Hepatocyte (in vitro differentiated cells): ENCODE results near the gene DNER. TPM values are rescaled to one million over a fixed set of nuclear protein-coding genes. Genes with fewer than 3 reads are reported as not detected.
"Not testable (repeated sequence)": the region's sequence is repeated elsewhere in the genome, so short reads cannot be mapped to it uniquely, and the experiment has no call there.

Source experiments
- DNase-seq: peaks from one replicate; pipeline ENCODE4 v3.0.0-alpha.2; 2016; ENCODE audit warnings: low spot score
- H2AFZ ChIP-seq: fragments of 200-600 bp; sonication (generic); 2 replicates; pipeline ENCODE4 v1.6.0; 2016; ENCODE audit warnings: antibody characterized with exemption, mild to moderate bottlenecking
- H3K27ac ChIP-seq: fragments of 200-600 bp; sonication (generic); 2 replicates; pipeline ENCODE4 v1.5.1; 2016; ENCODE audit warnings: mild to moderate bottlenecking
- H3K27me3 ChIP-seq: fragments of 200-600 bp; sonication (generic); 2 replicates; pipeline ENCODE4 v1.6.1; 2016
- H3K36me3 ChIP-seq: fragments of 200-600 bp; sonication (generic); replicated peaks from 2 replicates; pipeline ENCODE4 v1.5.1; 2016; ENCODE audit warnings: low read depth; ENCODE audit not compliant: insufficient read depth
- H3K4me1 ChIP-seq: fragments of 200-600 bp; sonication (generic); 2 replicates; pipeline ENCODE4 v1.5.1; 2016; ENCODE audit warnings: mild to moderate bottlenecking, moderate library complexity; ENCODE audit not compliant: insufficient read depth
- H3K4me2 ChIP-seq: fragments of 200-600 bp; sonication (generic); 2 replicates; pipeline ENCODE4 v1.6.0; 2016
- H3K4me3 ChIP-seq: fragments of 200-600 bp; sonication (generic); 2 replicates; pipeline ENCODE4 v1.5.1; 2016; ENCODE audit warnings: mild to moderate bottlenecking
- H3K79me2 ChIP-seq: fragments of 200-600 bp; sonication (generic); 2 replicates; pipeline ENCODE4 v1.6.0; 2017; ENCODE audit warnings: mild to moderate bottlenecking
- H3K9me2 ChIP-seq: fragments of 200-600 bp; sonication (generic); replicated peaks from 2 replicates; pipeline ENCODE4 v1.6.0; 2017; ENCODE audit warnings: mild to moderate bottlenecking; ENCODE audit not compliant: insufficient read depth
- H3K9me3 ChIP-seq: fragments of 200-600 bp; sonication (generic); 2 replicates; pipeline ENCODE4 v1.5.1; 2016; ENCODE audit warnings: low read depth, mild to moderate bottlenecking
- H4K20me1 ChIP-seq: fragments of 200-600 bp; sonication (generic); 2 replicates; pipeline ENCODE4 v1.6.0; 2016; ENCODE audit warnings: mild to moderate bottlenecking; ENCODE audit not compliant: insufficient read depth, poor library complexity, severe bottlenecking
- EZH2 ChIP-seq: fragments of 200-600 bp; sonication (generic); IDR thresholded peaks from 2 replicates; pipeline ENCODE4 v1.6.1; 2016; ENCODE audit warnings: antibody characterized with exemption, mild to moderate bottlenecking, borderline replicate concordance
- EZH2phosphoT487 ChIP-seq: fragments of 200-600 bp; sonication (generic); IDR thresholded peaks from one replicate; pipeline ENCODE4 v1.6.1; 2018; ENCODE audit warnings: antibody characterized with exemption, mild to moderate bottlenecking, low read depth, moderate library complexity; ENCODE audit not compliant: unreplicated experiment, severe bottlenecking
- WGBS: methylation state at CpG from one replicate; pipeline ENCODE4 v1.1.6; 2016; ENCODE audit warnings: low lambda C conversion rate; ENCODE audit errors: missing lambda C conversion rate; 5-methylcytosine and 5-hydroxymethylcytosine counted together
- polyA plus RNA-seq: library from polyadenylated mRNA; unstranded; fragments of >200 nt; fragmentation: Nextera tagmentation; extraction: Ambion mirVana; gene quantifications from 2 replicates; pipeline ENCODE4 v1.2.1, GENCODE V29; 2016
- total RNA-seq: library from RNA; depleted of rRNA; stranded (reverse); fragments of >200 nt; gene quantifications from 2 replicates; pipeline ENCODE4 v1.2.3, GENCODE V29; 2014
- TF ChIP-seq, protein P1 (sequence below): fragments of 200-600 bp; sonication (generic); IDR thresholded peaks from 2 replicates; pipeline ENCODE4 v1.5.1; 2016; ENCODE audit warnings: antibody characterized with exemption, mild to moderate bottlenecking; ENCODE audit not compliant: poor library complexity

The DNER gene
- total and polyA plus RNA-seq, 2 experiments from 2014 or later = 0.37 TPM; not detected in 1

DNA sequence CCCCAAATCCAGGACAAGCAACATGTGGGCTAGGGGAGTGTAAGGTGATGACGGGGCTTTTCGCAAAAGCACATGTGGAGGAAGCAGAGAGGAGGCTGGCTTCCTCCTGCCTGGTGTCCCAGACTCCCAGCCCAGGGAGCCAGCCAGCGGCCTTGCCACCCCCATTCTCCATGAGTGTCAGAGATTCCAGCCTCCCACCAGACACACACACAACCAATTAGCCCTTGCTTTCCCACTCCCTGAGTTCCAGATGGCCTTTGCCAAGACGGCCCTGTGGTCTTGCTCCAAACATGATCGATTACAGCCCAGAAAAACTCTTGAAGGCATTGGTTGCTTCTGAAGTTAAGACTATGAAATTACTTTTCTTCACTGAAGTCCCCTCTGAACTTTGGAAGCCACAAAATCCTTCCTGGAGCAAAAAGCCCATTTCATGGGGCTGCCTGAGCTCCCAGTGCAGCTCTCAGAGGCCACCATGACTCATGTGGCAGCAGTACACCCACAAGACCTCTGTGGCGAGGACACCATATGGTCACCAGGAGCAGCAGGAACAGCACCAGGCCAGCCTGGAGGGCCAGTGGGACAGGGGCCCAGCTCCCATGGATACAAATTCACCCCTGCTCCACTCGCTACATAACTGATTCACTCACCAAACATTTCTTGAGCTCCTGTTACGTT is 374.1 kb downstream of the DNER start:
- Histone ChIP-seq H3K27ac (no peak overlapping the region), H3K4me3 (no peak overlapping the region), H3K79me2 (no peaks in the 10 kb centered on the region), H3K9me2 (no peaks in the 10 kb centered on the region), H2AFZ (no peak overlapping the region), H3K4me2 (no peak overlapping the region), H3K27me3 (no peaks in the 10 kb centered on the region), H3K9me3 (no peaks in the 10 kb centered on the region), H3K36me3 (no peaks in the 10 kb centered on the region), H3K4me1 (peaks cover 5% of the 10 kb centered on the region), H4K20me1 (no peaks in the 10 kb centered on the region)
- TF ChIP-seq EZH2 (no peak), EZH2phosphoT487 (no peak)
- TF ChIP-seq, protein P1, sequence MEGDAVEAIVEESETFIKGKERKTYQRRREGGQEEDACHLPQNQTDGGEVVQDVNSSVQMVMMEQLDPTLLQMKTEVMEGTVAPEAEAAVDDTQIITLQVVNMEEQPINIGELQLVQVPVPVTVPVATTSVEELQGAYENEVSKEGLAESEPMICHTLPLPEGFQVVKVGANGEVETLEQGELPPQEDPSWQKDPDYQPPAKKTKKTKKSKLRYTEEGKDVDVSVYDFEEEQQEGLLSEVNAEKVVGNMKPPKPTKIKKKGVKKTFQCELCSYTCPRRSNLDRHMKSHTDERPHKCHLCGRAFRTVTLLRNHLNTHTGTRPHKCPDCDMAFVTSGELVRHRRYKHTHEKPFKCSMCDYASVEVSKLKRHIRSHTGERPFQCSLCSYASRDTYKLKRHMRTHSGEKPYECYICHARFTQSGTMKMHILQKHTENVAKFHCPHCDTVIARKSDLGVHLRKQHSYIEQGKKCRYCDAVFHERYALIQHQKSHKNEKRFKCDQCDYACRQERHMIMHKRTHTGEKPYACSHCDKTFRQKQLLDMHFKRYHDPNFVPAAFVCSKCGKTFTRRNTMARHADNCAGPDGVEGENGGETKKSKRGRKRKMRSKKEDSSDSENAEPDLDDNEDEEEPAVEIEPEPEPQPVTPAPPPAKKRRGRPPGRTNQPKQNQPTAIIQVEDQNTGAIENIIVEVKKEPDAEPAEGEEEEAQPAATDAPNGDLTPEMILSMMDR = no peak
- WGBS = 87% methylated on average over 8 of the region's 8 CpGs
- DNase-seq = no peak

DNA sequence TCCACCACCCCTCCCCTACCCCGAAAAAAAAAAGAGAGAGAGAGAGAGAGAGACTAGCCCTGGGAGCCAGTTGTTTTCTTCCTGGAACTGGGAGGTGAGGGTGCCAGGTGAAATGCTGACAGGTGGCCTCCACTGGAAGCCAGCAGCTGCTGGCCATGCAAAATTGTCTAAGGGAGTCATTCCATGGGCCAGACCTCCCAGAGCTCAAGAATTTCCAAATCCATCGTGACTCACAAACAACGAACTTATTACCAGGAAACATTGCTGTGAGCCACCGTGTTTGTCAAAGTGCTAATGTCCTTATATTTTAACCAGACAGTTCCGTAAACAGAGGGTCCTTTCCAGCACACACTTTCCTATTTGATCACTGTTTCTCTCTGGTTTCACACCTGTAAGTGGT is 374.7 kb downstream of the DNER start:
- Histone ChIP-seq H3K4me1 (peaks cover 5% of the 10 kb centered on the region), H2AFZ (no peak overlapping the region), H3K4me2 (no peak overlapping the region), H3K36me3 (no peaks in the 10 kb centered on the region), H3K79me2 (no peaks in the 10 kb centered on the region), H3K4me3 (no peak overlapping the region), H4K20me1 (no peaks in the 10 kb centered on the region), H3K27me3 (no peaks in the 10 kb centered on the region), H3K27ac (no peak overlapping the region), H3K9me2 (no peaks in the 10 kb centered on the region), H3K9me3 (no peaks in the 10 kb centered on the region)
- TF ChIP-seq, protein P1 = no peak
- TF ChIP-seq EZH2 (no peak), EZH2phosphoT487 (no peak)
- DNase-seq = no peak
- WGBS = 92% methylated on average over 5 of the region's 5 CpGs

DNA sequence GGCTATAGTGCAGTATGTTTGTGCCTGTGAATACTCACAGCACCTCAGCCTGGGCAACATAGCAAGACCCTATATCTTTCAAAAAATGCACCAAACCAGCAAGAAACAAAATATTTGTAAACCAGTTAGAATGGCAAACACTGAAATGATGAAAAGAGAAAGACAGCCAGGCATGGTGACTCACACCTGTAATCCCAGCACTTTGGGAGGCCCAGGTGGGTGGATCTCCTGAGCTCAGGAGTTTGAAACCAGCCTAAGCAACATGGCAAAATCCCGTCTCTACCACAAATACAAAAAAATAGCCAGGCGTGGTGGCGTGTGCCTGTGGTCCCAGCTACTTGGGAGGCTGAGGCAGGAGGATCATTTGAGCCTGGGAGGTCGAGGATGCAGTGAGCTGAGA is 375.2 kb downstream of the DNER start:
- not testable (repeated sequence) for DNase-seq, H3K36me3 ChIP-seq, H3K27ac ChIP-seq, H2AFZ ChIP-seq, H3K27me3 ChIP-seq, H3K79me2 ChIP-seq, H3K9me3 ChIP-seq, H3K4me1 ChIP-seq, H3K9me2 ChIP-seq, H4K20me1 ChIP-seq, H3K4me2 ChIP-seq, H3K4me3 ChIP-seq
- 88% methylated on average over 4 of the region's 4 CpGs for WGBS

DNA sequence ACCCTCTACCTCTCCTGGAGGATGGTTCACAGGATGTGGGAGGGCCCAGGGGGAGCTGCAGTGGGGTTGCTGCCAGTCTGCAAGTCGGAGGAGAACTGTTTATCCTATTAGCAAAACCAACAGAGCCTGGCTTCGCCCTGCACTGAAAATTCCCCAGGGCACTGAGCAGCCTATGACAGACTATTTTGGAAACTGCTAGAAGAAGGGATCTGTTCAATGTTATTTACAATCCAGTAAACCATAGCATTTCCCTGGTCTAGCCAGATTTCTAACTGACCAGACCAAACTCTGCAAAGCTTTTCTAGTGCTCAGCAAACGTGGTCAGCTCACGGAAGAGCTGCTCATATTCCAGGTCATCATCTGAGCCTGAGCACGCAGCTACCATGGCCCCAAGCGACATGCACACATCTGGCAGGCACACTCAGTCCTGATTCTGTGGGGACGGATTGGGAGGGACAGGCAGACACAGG is 378.4 kb downstream of the DNER start:
- WGBS = 50% methylated on average over 7 of the region's 7 CpGs

More for the DNA sequence above, 378.4 kb downstream of the DNER start:
- Histone ChIP-seq H3K9me2 (no peaks in the 10 kb centered on the region), H3K4me1 (peaks cover 5% of the 10 kb centered on the region), H4K20me1 (no peaks in the 10 kb centered on the region), H2AFZ (no peak overlapping the region), H3K4me3 (no peak overlapping the region), H3K9me3 (no peaks in the 10 kb centered on the region), H3K27me3 (no peaks in the 10 kb centered on the region), H3K27ac (no peak overlapping the region), H3K36me3 (no peaks in the 10 kb centered on the region), H3K79me2 (no peaks in the 10 kb centered on the region), H3K4me2 (peak overlapping the region; percentile 13)
- TF ChIP-seq EZH2phosphoT487 (no peak), EZH2 (no peak)
- TF ChIP-seq, protein P1 = no peak
- DNase-seq = no peak
